IMR-90 (cell line): Measurements from ENCODE around the gene RUNX2.

Source experiments
- BHLHE40 ChIP-seq: fragments of 150-350 bp; IDR thresholded peaks from 2 replicates; pipeline ENCODE4 v1.6.1; 2016; ENCODE audit warnings: mild to moderate bottlenecking, low read depth, low read length
- CEBPB ChIP-seq: IDR thresholded peaks from 2 replicates; pipeline ENCODE4 v1.6.1; 2012; ENCODE audit warnings: low read depth, low read length, improper control_type of control experiment
- CHD1 ChIP-seq: IDR thresholded peaks from 2 replicates; pipeline ENCODE4 v1.6.1; 2012; ENCODE audit warnings: low read depth, low read length, improper control_type of control experiment
- FOS ChIP-seq: fragments of 150-350 bp; IDR thresholded peaks from 2 replicates; pipeline ENCODE4 v1.6.1; 2016; ENCODE audit warnings: low read depth, low read length
- MXI1 ChIP-seq: IDR thresholded peaks from 2 replicates; pipeline ENCODE4 v1.6.1; 2012; ENCODE audit warnings: low read depth, mild to moderate bottlenecking, low read length, moderate library complexity, borderline replicate concordance
- NFE2L2 ChIP-seq: fragments of 150-350 bp; IDR thresholded peaks from 2 replicates; pipeline ENCODE4 v1.6.1; 2016; ENCODE audit warnings: low read depth, mild to moderate bottlenecking, low read length
- POLR2A ChIP-seq: IDR thresholded peaks from 2 replicates; pipeline ENCODE4 v1.6.1; 2012; ENCODE audit warnings: mild to moderate bottlenecking, low read depth, low read length
- RAD21 ChIP-seq: IDR thresholded peaks from 2 replicates; pipeline ENCODE4 v1.6.1; 2012; ENCODE audit warnings: low read length, improper control_type of control experiment
- RCOR1 ChIP-seq: IDR thresholded peaks from 2 replicates; pipeline ENCODE4 v1.6.1; 2012; ENCODE audit warnings: mild to moderate bottlenecking, low read length, improper control_type of control experiment; ENCODE audit not compliant: insufficient replicate concordance
- RFX5 ChIP-seq: IDR thresholded peaks from 2 replicates; pipeline ENCODE4 v1.8.0; 2012; ENCODE audit warnings: low read depth, mild to moderate bottlenecking, low read length, moderate library complexity
- SMC3 ChIP-seq: fragments of 150-350 bp; IDR thresholded peaks from 2 replicates; pipeline ENCODE4 v1.6.1; 2016; ENCODE audit warnings: low read depth, mild to moderate bottlenecking, antibody characterized with exemption, low read length, moderate library complexity
- TF ChIP-seq, protein P1 (sequence below): fragments of 150-350 bp; IDR thresholded peaks from 2 replicates; pipeline ENCODE4 v1.6.1; 2017; ENCODE audit warnings: mild to moderate bottlenecking, antibody characterized with exemption, low read length, low read depth
- TF ChIP-seq, protein P2 (sequence below): conservative IDR thresholded peaks from 2 replicates; pipeline ENCODE4 v1.5.1; 2012; ENCODE audit warnings: mild to moderate bottlenecking, low read depth, low read length, improper control_type of control experiment
- TF ChIP-seq, protein P3 (sequence below): fragments of 150-350 bp; IDR thresholded peaks from 2 replicates; pipeline ENCODE4 v1.6.1; 2016; ENCODE audit warnings: low read depth, mild to moderate bottlenecking, low read length, moderate library complexity, borderline replicate concordance

- no peak for TF ChIP-seq POLR2A
- TF ChIP-seq BHLHE40, result no peak
- TF ChIP-seq RAD21, result no peak
- TF ChIP-seq, protein P1, sequence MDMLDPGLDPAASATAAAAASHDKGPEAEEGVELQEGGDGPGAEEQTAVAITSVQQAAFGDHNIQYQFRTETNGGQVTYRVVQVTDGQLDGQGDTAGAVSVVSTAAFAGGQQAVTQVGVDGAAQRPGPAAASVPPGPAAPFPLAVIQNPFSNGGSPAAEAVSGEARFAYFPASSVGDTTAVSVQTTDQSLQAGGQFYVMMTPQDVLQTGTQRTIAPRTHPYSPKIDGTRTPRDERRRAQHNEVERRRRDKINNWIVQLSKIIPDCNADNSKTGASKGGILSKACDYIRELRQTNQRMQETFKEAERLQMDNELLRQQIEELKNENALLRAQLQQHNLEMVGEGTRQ, result no peak
- no peak for TF ChIP-seq SMC3
- TF ChIP-seq, protein P2, sequence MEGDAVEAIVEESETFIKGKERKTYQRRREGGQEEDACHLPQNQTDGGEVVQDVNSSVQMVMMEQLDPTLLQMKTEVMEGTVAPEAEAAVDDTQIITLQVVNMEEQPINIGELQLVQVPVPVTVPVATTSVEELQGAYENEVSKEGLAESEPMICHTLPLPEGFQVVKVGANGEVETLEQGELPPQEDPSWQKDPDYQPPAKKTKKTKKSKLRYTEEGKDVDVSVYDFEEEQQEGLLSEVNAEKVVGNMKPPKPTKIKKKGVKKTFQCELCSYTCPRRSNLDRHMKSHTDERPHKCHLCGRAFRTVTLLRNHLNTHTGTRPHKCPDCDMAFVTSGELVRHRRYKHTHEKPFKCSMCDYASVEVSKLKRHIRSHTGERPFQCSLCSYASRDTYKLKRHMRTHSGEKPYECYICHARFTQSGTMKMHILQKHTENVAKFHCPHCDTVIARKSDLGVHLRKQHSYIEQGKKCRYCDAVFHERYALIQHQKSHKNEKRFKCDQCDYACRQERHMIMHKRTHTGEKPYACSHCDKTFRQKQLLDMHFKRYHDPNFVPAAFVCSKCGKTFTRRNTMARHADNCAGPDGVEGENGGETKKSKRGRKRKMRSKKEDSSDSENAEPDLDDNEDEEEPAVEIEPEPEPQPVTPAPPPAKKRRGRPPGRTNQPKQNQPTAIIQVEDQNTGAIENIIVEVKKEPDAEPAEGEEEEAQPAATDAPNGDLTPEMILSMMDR, result no peak
- TF ChIP-seq CHD1, result no peak
- no peak for TF ChIP-seq RFX5
- no peak for TF ChIP-seq CEBPB
- TF ChIP-seq, protein P3, sequence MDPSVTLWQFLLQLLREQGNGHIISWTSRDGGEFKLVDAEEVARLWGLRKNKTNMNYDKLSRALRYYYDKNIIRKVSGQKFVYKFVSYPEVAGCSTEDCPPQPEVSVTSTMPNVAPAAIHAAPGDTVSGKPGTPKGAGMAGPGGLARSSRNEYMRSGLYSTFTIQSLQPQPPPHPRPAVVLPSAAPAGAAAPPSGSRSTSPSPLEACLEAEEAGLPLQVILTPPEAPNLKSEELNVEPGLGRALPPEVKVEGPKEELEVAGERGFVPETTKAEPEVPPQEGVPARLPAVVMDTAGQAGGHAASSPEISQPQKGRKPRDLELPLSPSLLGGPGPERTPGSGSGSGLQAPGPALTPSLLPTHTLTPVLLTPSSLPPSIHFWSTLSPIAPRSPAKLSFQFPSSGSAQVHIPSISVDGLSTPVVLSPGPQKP, result no peak
- no peak for TF ChIP-seq MXI1
- TF ChIP-seq FOS, result no peak
- no peak for TF ChIP-seq RCOR1
- TF ChIP-seq NFE2L2, result no peak
These were observed 235.7 kb downstream of the RUNX2 start for GRCh38 chr6:45563844-45564243.
